ENCODE measurements around the gene NTRK1. TPM values are rescaled to one million over a fixed set of nuclear protein-coding genes. Genes with fewer than 3 reads are reported as not detected.

Gene NTRK1
- polyA plus RNA-seq, 1 experiment, result not detected

- ChIA-PET CTCF (no interaction called here), POLR2A (no interaction called here)
- no peak within 1 kb of the TSS for H3K27ac ChIP-seq (ENCODE audit: low read depth, low read length)
- TF ChIP-seq, protein P1, sequence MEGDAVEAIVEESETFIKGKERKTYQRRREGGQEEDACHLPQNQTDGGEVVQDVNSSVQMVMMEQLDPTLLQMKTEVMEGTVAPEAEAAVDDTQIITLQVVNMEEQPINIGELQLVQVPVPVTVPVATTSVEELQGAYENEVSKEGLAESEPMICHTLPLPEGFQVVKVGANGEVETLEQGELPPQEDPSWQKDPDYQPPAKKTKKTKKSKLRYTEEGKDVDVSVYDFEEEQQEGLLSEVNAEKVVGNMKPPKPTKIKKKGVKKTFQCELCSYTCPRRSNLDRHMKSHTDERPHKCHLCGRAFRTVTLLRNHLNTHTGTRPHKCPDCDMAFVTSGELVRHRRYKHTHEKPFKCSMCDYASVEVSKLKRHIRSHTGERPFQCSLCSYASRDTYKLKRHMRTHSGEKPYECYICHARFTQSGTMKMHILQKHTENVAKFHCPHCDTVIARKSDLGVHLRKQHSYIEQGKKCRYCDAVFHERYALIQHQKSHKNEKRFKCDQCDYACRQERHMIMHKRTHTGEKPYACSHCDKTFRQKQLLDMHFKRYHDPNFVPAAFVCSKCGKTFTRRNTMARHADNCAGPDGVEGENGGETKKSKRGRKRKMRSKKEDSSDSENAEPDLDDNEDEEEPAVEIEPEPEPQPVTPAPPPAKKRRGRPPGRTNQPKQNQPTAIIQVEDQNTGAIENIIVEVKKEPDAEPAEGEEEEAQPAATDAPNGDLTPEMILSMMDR (IDR thresholded peaks at IDR 0.05; ENCODE audit: low read depth, low read length), result no peak
- DNase-seq (ENCODE audit: low read depth, low spot score), result no peak
- H3K27me3 ChIP-seq (ENCODE audit: control insufficient read depth, insufficient read depth, low read length), result peaks cover 14% of the 10 kb centered on the region
- no peaks in the 10 kb centered on the region; the same call in 1 of the 2 replicates for H3K9me3 ChIP-seq (ENCODE audit: control insufficient read depth, insufficient read depth, low read length)
- H3K4me3 ChIP-seq (ENCODE audit: low read depth, low read length), result no peak within 1 kb of the TSS
Observed at GRCh38 chr1:156816561-156817328, 43.9 kb upstream of the NTRK1 start, which contains the start of gene SH2D2A. Gene SH2D2A, minus strand, starts transcription at chr1:156816848. Its CDS starts 140 bp downstream, at chr1:156816708.

DNA sequence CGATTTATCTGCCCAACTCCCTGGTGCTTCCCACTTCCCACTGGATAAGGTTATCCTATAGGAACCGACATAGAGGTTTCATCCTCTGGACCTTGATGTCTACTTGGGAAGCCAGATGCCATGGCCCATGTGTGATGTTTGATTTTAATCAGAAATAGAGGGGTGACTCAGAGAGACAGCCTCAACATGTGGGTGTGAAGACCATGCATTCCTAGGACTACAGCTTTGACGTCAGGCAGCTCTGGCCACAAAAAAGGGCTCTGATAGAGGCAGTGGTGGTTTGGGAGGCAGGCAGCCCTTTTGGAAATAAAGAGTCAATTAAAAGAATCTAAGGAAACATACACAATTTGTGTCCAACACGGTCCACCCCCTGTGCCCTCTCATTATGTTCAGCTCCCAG lies 38.9 kb upstream of the NTRK1 start:
- Histone ChIP-seq H3K27ac (ENCODE audit: low read depth, low read length) (no peak overlapping the region), H3K9me3 (ENCODE audit: control insufficient read depth, insufficient read depth, low read length) (no peaks in the 10 kb centered on the region), H3K4me3 (ENCODE audit: low read depth, low read length) (no peak overlapping the region), H3K27me3 (ENCODE audit: control insufficient read depth, insufficient read depth, low read length) (peaks cover 24% of the 10 kb centered on the region)
- TF ChIP-seq, protein P1 (IDR thresholded peaks at IDR 0.05; ENCODE audit: low read depth, low read length), result no peak
- CTCF ChIA-PET, result interaction anchor here (0.6 to 3.6 kb wide), 6 partner anchors 8 to 132 kb away, joined by 3 to 34 read pairs (median 4); no protein-coding TSS in a partner anchor
- POLR2A ChIA-PET, result interaction anchor here (1.0 kb wide), 1 partner anchor 17 kb away, joined by 3 read pairs; no protein-coding TSS in a partner anchor
- DNase-seq (ENCODE audit: low read depth, low spot score), result no peak

DNA sequence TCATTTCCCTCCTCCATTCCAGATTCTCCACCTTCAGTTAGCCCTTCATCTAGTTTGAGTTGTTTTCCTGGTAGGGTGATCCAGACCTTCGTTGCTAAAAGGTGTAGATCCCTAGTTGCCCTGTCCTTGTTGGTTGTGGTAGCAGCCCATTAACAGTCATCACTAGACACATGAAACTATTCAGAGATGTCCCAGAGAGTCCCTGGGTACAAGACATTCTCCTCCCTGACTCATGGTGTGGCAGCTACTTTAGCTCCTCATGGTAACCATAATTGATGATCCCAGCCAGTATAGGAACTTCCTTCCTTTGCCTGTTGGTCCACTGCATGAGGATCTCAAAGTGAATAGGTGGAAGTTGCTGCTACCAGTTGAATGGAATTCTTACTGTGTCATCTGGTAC lies 38.0 kb upstream of the NTRK1 start:
- peaks cover 24% of the 10 kb centered on the region for H3K27me3 ChIP-seq (ENCODE audit: control insufficient read depth, insufficient read depth, low read length)
- no peak overlapping the region for H3K4me3 ChIP-seq (ENCODE audit: low read depth, low read length)
- TF ChIP-seq, protein P1 (IDR thresholded peaks at IDR 0.05; ENCODE audit: low read depth, low read length), result no peak
- DNase-seq (ENCODE audit: low read depth, low spot score), result no peak
- ChIA-PET POLR2A (interaction anchor here (1.0 kb wide), 1 partner anchor 17 kb away, joined by 3 read pairs; no protein-coding TSS in a partner anchor), CTCF (interaction anchor here (0.6 to 3.6 kb wide), 5 partner anchors 9 to 215 kb away, joined by 3 to 34 read pairs (median 4); no protein-coding TSS in a partner anchor)
- no peaks in the 10 kb centered on the region for H3K9me3 ChIP-seq (ENCODE audit: control insufficient read depth, insufficient read depth, low read length)
- no peak overlapping the region for H3K27ac ChIP-seq (ENCODE audit: low read depth, low read length)

DNA sequence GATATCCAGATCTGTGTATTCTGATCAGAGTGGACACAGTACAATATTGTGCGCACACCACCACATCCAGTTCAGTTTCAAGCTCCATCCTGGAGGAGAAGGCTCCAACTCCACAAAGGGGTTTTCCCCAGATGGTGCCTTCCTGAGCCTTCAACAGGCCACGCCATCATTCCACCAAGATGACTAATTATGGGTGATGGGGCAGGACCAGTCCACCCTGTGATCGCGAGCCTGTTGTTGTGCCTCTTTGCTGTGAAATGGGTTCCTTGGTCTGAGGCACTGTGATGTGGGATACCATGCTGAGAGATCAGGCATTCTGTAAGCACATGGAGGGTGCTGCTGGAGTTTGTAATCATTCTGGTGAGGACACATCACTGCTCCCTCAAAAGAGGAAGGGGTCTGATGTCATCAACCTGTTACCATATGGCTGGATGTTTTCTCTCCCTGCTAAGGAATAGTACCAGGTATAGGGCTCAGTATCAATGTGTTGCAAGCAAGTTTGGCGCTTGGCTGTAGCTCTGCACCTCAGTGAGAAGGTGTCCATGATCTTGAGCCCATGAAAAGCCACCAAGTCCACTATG lies 37.4 kb upstream of the NTRK1 start:
- POLR2A ChIA-PET, result no interaction called here
- TF ChIP-seq, protein P1 (IDR thresholded peaks at IDR 0.05; ENCODE audit: low read depth, low read length), result no peak
- no peak for DNase-seq (ENCODE audit: low read depth, low spot score)
- H3K27me3 ChIP-seq (ENCODE audit: control insufficient read depth, insufficient read depth, low read length), result peaks cover 28% of the 10 kb centered on the region
- H3K4me3 ChIP-seq (ENCODE audit: low read depth, low read length), result no peak overlapping the region
- CTCF ChIA-PET, result interaction anchor here (3.1 to 3.6 kb wide), 2 partner anchors 15 to 134 kb away, joined by 8 to 34 read pairs; no protein-coding TSS in a partner anchor
- no peaks in the 10 kb centered on the region for H3K9me3 ChIP-seq (ENCODE audit: control insufficient read depth, insufficient read depth, low read length)
- no peak overlapping the region for H3K27ac ChIP-seq (ENCODE audit: low read depth, low read length)

- H3K27ac ChIP-seq (ENCODE audit: low read depth, low read length), result no peak overlapping the region
- POLR2A ChIA-PET, result no interaction called here
- CTCF ChIA-PET, result interaction anchor here (0.7 to 3.5 kb wide), 7 partner anchors 12 to 441 kb away, joined by 3 to 40 read pairs (median 4); partner anchors contain the start of gene INSRR
- no peak for DNase-seq (ENCODE audit: low read depth, low spot score)
- H3K9me3 ChIP-seq (ENCODE audit: control insufficient read depth, insufficient read depth, low read length), result no peaks in the 10 kb centered on the region
- TF ChIP-seq, protein P1 (IDR thresholded peaks at IDR 0.05; ENCODE audit: low read depth, low read length), result no peak
- peaks cover 48% of the 10 kb centered on the region for H3K27me3 ChIP-seq (ENCODE audit: control insufficient read depth, insufficient read depth, low read length)
- no peak overlapping the region for H3K4me3 ChIP-seq (ENCODE audit: low read depth, low read length)
Observed at GRCh38 chr1:156826630-156827029, 34.0 kb upstream of the NTRK1 start.
